Left lung (tissue), 10 donors: ENCODE results near the gene CLDND1. TPM values are rescaled to one million over a fixed set of nuclear protein-coding genes. Genes with fewer than 3 reads are reported as not detected.
A peak's percentile ranks its signal among the peaks of the same experiment; 100 is the strongest.

ENCODE experiments used
- ATAC-seq: fragments of 200-7000 bp; cut with Tn5 transposase; one replicate; pipeline ENCODE4 v1.9.1; 2020; ENCODE audit warnings: moderate library complexity
- DNase-seq, 4 donors: peaks; one replicate each; pipeline ENCODE4 v3.0.0-alpha.2; 2013 to 2020
- H3K27ac ChIP-seq, 2 donors: fragments of 200-600 bp; sonication (generic) in 1 of 2; one replicate each; pipeline versions ENCODE4 v1.5.0 to v1.8.0; 2020 to 2021
- H3K27me3 ChIP-seq, 2 donors: fragments of 200-600 bp; sonication (generic) in 1 of 2; one replicate each; pipeline versions ENCODE4 v1.5.0 to v1.8.0; 2020 to 2021
- H3K36me3 ChIP-seq, 2 donors: fragments of 200-600 bp; sonication (generic) in 1 of 2; one replicate each; pipeline versions ENCODE4 v1.5.0 to v1.8.0; 2020 to 2021
- H3K4me1 ChIP-seq, 2 donors: fragments of 200-600 bp; one replicate each; pipeline ENCODE4 v1.8.0; 2021
- H3K4me3 ChIP-seq, 2 donors: fragments of 200-600 bp; sonication (generic) in 1 of 2; one replicate each; pipeline versions ENCODE4 v1.5.0 to v1.8.0; 2020 to 2021; ENCODE audit warnings: mild to moderate bottlenecking in 1 of 2
- H3K9me3 ChIP-seq, 2 donors: fragments of 200-600 bp; sonication (generic) in 1 of 2; one replicate each; pipeline versions ENCODE4 v1.5.0 to v1.8.0; 2020 to 2021
- CTCF ChIP-seq, 2 donors: fragments of 200-600 bp; sonication (generic) in 1 of 2; IDR thresholded peaks; one replicate each; pipeline versions ENCODE4 v1.5.0 to v1.8.0; 2021; ENCODE audit warnings: antibody characterized with exemption in 2 of 2
- intact Hi-C, 2 donors: fragments of 100-400 bp; cut with DNase I; formaldehyde crosslinking; loops; one replicate each; pipeline versions ENCODE4 v1.11.2 to v1.14.2; 2022
- polyA plus RNA-seq, 6 donors: library from polyadenylated mRNA; unstranded; fragments of 120-200 nt; gene quantifications; one replicate each; pipeline ENCODE4 v1.2.1, GENCODE V29; 2013; ENCODE audit not compliant: insufficient read length in 6 of 6
- total RNA-seq, 2 donors: library from RNA; stranded (reverse); fragmentation: NEBNext Ultra II Directional; extraction: Animal tissue kit (Norgen Biotek cat#: 25700); gene quantifications; one replicate each; pipeline ENCODE4 v1.2.1, GENCODE V29; 2021
- donor health status: DM: no; HTN: yes; CAD: no.
- donor health status: DM: no; HTN: no; CAD: no.

Gene CLDND1
- total and polyA plus RNA-seq, 8 donors = 74.8 to 187 (median 137) TPM

GRCh38 chr3:98554580-98554979 is 31.9 kb upstream of the CLDND1 start:
- H3K27ac ChIP-seq = no peak overlapping the region
- H3K27me3 ChIP-seq = no peaks in the 10 kb centered on the region
- no peaks in the 10 kb centered on the region for H3K36me3 ChIP-seq
- DNase-seq (no peak), ATAC-seq (no peak)
- H3K4me3 ChIP-seq = no peak overlapping the region
- H3K4me1 ChIP-seq = peaks cover 0 to 8% of the 10 kb centered on the region in 2 donors
- intact Hi-C loops = no loop called here
- TF ChIP-seq CTCF (IDR thresholded peaks at IDR 0.05) = no peak
- no peaks in the 10 kb centered on the region for H3K9me3 ChIP-seq

- no peak overlapping the region for H3K27ac ChIP-seq
- H3K9me3 ChIP-seq = no peaks in the 10 kb centered on the region
- DNase-seq (no peak), ATAC-seq (peak; percentile 51)
- H3K4me3 ChIP-seq = no peak overlapping the region
- H3K4me1 ChIP-seq = peaks cover 0 to 8% of the 10 kb centered on the region in 2 donors
- no peak for TF ChIP-seq CTCF (IDR thresholded peaks at IDR 0.05)
- no peaks in the 10 kb centered on the region for H3K27me3 ChIP-seq
- no peaks in the 10 kb centered on the region for H3K36me3 ChIP-seq
- intact Hi-C loops = no loop called here
Measured at GRCh38 chr3:98553753-98554152, 31.1 kb upstream of the CLDND1 start.

- TF ChIP-seq CTCF (IDR thresholded peaks at IDR 0.05) = no peak
- Histone ChIP-seq H3K4me3 (no peak overlapping the region), H3K36me3 (no peaks in the 10 kb centered on the region), H3K9me3 (no peaks in the 10 kb centered on the region), H3K4me1 (peaks cover 0 to 8% of the 10 kb centered on the region in 2 donors), H3K27me3 (no peaks in the 10 kb centered on the region), H3K27ac (no peak overlapping the region)
- intact Hi-C loops = no loop called here
- DNase-seq (no peak), ATAC-seq (no peak)
Measured at GRCh38 chr3:98553021-98553563, 30.4 kb upstream of the CLDND1 start.

GRCh38 chr3:98552232-98553020 is 29.7 kb upstream of the CLDND1 start:
- no peak for TF ChIP-seq CTCF (IDR thresholded peaks at IDR 0.05)
- H3K27me3 ChIP-seq = no peaks in the 10 kb centered on the region
- H3K4me3 ChIP-seq = no peak overlapping the region
- no peaks in the 10 kb centered on the region for H3K9me3 ChIP-seq
- H3K36me3 ChIP-seq = no peaks in the 10 kb centered on the region
- no peak for DNase-seq
- intact Hi-C loops = no loop called here
- peaks cover 0 to 8% of the 10 kb centered on the region in 2 donors for H3K4me1 ChIP-seq
- no peak for ATAC-seq
- no peak overlapping the region for H3K27ac ChIP-seq

- H3K27ac ChIP-seq = no peak overlapping the region
- intact Hi-C loops = no loop called here
- no peak for DNase-seq
- TF ChIP-seq CTCF (IDR thresholded peaks at IDR 0.05) = no peak
- H3K4me1 ChIP-seq = peaks cover 0 to 8% of the 10 kb centered on the region in 2 donors
- no peaks in the 10 kb centered on the region for H3K9me3 ChIP-seq
- no peak for ATAC-seq
- no peaks in the 10 kb centered on the region for H3K36me3 ChIP-seq
- H3K4me3 ChIP-seq = no peak overlapping the region
- H3K27me3 ChIP-seq = no peaks in the 10 kb centered on the region
Measured at GRCh38 chr3:98551754-98552153, 29.1 kb upstream of the CLDND1 start.
